Naive thymus-derived CD8-positive, alpha-beta T cell (primary cell): ENCODE results near the gene ARAP2. TPM values are rescaled to one million over a fixed set of nuclear protein-coding genes. Genes with fewer than 3 reads are reported as not detected.

Experiments used
- ATAC-seq, 2 donors: fragments of 150-1000 bp; cut with Tn5 transposase in 1 of 2; sonication (Bioruptor Pico), chemical (Tn5 transposase) in 1 of 2; 1 replicate in 1 of 2; 2 replicates in 1 of 2; pipeline ENCODE4 v1.10.0; 2021; ENCODE audit warnings: mild to moderate bottlenecking in 2 of 2, moderate library complexity in 2 of 2
- POLR2A ChIA-PET: fragments of 350-600 bp; sonication (Branson Sonifier 250); formaldehyde crosslinking; loops from one replicate; lab custom pipeline; 2021; ENCODE audit warnings: antibody characterized with exemption; lab: Charles Lee
- DNase-seq, 10 donors: peaks; one replicate each; pipeline versions ENCODE4 v3.0.0 to v3.0.0-alpha.2; 2020 to 2022
- H3K27ac Mint-ChIP-seq, 10 donors: one replicate each; pipeline ENCODE4 v1.8.0; 2020 to 2022; ENCODE audit warnings: mild to moderate bottlenecking in 10 of 10, mixed read lengths in 10 of 10, moderate library complexity in 4 of 10, inconsistent platforms in 1 of 10
- H3K27me3 Mint-ChIP-seq, 5 donors: one replicate each; pipeline ENCODE4 v1.8.0; 2021 to 2022; ENCODE audit warnings: mixed read lengths in 5 of 5
- H3K36me3 Mint-ChIP-seq, 3 donors: one replicate each; pipeline ENCODE4 v1.8.0; 2020 to 2022; ENCODE audit warnings: mixed read lengths in 3 of 3, mild to moderate bottlenecking in 2 of 3, inconsistent platforms in 1 of 3
- H3K4me1 Mint-ChIP-seq, 4 donors: one replicate each; pipeline ENCODE4 v1.8.0; 2021 to 2022; ENCODE audit warnings: mixed read lengths in 4 of 4
- H3K4me3 Mint-ChIP-seq, 10 donors: one replicate each; pipeline ENCODE4 v1.8.0; 2020 to 2022; ENCODE audit warnings: mild to moderate bottlenecking in 10 of 10, mixed read lengths in 10 of 10, moderate library complexity in 6 of 10, inconsistent platforms in 1 of 10
- H3K9me3 Mint-ChIP-seq, 9 donors: one replicate each; pipeline ENCODE4 v1.8.0; 2020 to 2022; ENCODE audit warnings: mixed read lengths in 9 of 9, mild to moderate bottlenecking in 3 of 9, inconsistent platforms in 1 of 9, moderate library complexity in 1 of 9
- polyA plus RNA-seq, 3 donors: library from polyadenylated mRNA; unstranded; fragments of 300-500 nt; fragmentation: Illumina TruSeq; gene quantifications; one replicate each; pipeline ENCODE4 v1.2.3, GENCODE V29; 2021
- total RNA-seq, 8 experiments: library from RNA in 2 of 8; stranded (reverse) in 2 of 8; gene quantifications; one replicate each; pipeline ENCODE4 v1.2.3 and lab custom pipeline; 2021 to 2026

The ARAP2 gene
- total and polyA plus RNA-seq, 5 experiments from 2014 or later: 11.2 to 46.3 (median 19.0) TPM

DNA sequence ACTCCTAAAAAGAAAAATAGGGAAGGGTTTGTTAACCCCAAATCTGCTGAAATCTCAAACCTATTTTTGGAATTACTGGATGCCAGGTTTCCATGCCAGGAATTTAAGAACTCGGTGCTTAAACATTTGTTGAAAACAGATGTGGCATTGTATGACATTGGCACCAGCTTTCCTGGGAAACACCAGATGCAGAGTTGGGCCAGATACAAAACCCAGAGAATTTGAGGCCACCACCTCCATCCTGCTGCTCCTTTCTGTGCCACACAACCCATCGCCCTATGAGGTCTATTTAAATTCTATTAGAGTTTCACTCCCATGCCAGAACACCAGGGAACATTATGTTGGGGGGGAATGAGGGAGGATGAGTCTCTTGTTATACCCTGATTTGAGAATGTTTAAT, 71.7 kb downstream of the ARAP2 start:
- ATAC-seq (no peak), DNase-seq (no peak)
- Mint-ChIP-seq H3K9me3 (no peaks in the 10 kb centered on the region), H3K27ac (no peak overlapping the region), H3K36me3 (peaks cover 0 to 33% (median 21%) of the 10 kb centered on the region in 3 donors), H3K4me1 (peaks cover 0 to 11% (median under 1%) of the 10 kb centered on the region in 4 donors), H3K27me3 (no peaks in the 10 kb centered on the region), H3K4me3 (no peak overlapping the region)
- POLR2A ChIA-PET: no interaction called here

DNA sequence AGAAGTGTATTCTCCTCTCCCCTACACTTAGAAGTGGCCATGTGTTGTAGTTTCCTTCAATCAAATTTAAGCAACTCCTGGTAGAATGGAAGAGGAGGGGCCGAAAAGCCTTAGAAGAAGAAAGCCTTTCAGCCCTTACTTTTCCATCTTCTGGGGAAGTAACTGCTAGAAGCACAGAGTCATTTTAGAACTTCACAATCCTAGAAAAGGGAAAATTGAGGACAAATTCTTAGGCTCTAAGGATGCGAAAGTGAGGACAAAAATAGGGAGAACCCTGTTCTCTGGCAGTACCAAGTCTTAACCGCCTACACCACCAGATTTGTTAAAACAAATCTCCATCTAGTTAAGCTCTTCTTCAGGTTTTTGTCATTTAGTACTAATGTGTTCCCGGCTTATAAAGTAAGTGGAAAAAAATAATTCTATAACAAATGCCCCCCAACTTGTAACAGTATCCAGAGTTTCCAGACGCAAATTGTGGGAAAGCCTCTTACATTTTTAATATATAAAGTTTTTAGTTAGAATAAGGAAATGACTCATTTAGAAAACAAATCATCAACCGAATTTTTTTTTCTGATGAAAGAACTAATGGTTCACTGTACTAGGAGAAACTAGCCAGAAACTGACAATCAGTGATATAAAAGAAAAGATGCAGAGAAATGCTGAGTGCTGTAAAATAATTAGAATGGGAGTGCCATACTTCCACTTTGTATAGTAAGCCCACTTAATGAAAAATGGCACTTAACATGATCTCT, 76.0 kb downstream of the ARAP2 start:
- POLR2A ChIA-PET: no interaction called here
- H3K4me1 Mint-ChIP-seq: peaks cover 0 to 5% (median 0%) of the 10 kb centered on the region in 4 donors
- no peak overlapping the region for H3K4me3 Mint-ChIP-seq
- ATAC-seq (no peak), DNase-seq (no peak)
- H3K9me3 Mint-ChIP-seq: no peaks in the 10 kb centered on the region
- H3K36me3 Mint-ChIP-seq: peaks cover 10 to 34% (median 22%) of the 10 kb centered on the region in 3 donors
- no peaks in the 10 kb centered on the region for H3K27me3 Mint-ChIP-seq
- peak overlapping the region in 1 of 10 donors; percentile 58 for H3K27ac Mint-ChIP-seq

DNA sequence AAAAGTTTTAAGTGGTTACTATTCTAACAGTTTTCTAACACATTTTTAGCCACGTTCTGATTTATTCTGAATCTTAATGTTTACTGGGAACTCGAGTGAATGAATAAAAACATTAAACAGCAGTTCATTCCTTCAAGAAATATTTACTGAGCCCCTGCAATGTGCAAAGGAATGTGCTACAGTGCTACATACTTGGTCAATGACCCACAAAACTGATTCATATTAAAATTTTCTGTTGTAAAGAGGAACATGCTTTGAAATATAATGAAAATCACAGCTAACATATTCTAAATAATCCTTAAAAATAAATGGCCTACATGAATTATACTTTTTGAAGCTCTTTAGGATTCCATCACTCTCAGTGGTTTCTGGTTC, 78.7 kb downstream of the ARAP2 start:
- ATAC-seq (no peak), DNase-seq (no peak)
- Mint-ChIP-seq H3K36me3 (peaks cover 18 to 55% (median 36%) of the 10 kb centered on the region in 3 donors), H3K27me3 (no peaks in the 10 kb centered on the region), H3K9me3 (no peaks in the 10 kb centered on the region), H3K4me1 (peaks cover 0 to 5% (median 0%) of the 10 kb centered on the region in 4 donors), H3K4me3 (no peak overlapping the region), H3K27ac (no peak overlapping the region)
- POLR2A ChIA-PET: no interaction called here

DNA sequence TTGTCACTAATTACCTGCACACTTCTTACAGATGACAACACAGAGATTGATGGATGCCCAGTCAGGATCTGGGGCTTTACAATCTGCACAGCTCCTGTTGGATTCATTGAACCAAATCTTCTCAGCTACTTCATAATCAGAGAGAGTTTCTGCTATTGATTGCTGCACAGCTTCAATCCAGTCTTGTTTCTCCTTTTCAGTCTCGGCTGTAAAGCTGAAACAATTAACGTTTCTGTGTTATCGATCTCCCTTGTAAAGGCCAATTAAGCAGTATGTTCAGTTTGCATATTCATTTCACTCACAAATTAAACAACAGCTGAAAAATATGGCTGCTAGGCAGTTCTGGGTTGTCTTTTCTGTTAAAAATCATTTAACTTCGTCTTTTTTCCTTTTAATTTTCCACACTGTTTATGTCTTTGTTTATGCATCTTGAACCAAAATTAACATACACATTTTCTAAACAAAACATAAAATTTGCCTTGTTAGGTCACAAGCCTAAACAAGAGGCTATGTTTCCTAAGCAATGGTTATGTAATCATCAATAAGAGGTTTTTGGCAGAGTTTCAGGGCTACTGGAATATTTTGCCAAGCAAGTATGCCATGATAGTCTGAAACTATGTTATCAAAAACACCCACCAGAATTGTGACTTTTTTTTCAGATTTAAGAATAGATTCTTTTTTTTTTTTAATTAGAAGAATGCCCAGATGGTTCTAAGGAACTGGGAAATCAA, 79.2 kb downstream of the ARAP2 start:
- H3K27ac Mint-ChIP-seq: no peak overlapping the region
- no peak for DNase-seq
- no peaks in the 10 kb centered on the region for H3K27me3 Mint-ChIP-seq
- POLR2A ChIA-PET: no interaction called here
- H3K9me3 Mint-ChIP-seq: no peaks in the 10 kb centered on the region
- ATAC-seq: no peak
- H3K4me1 Mint-ChIP-seq: peaks cover 0 to 5% (median 0%) of the 10 kb centered on the region in 4 donors
- no peak overlapping the region for H3K4me3 Mint-ChIP-seq
- H3K36me3 Mint-ChIP-seq: peaks cover 18 to 60% (median 36%) of the 10 kb centered on the region in 3 donors

DNA sequence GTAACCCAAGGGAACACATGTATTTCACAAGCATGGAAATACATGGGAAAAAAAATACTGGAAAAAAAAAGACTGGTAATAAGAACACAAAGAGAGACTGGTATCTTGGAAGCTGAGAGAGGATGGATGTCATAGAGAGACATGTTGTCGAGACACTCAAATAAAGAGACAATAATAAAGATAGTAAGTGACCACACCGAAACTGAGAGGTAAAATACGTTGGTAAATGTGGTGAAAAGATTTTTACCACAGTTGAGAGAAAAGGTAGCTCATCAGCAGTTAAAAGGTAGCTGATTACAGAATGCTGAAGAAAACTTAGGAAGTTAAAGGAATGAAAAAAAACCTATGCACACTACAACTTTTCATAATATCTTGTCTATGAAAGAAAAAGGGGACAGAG, 81.1 kb downstream of the ARAP2 start:
- H3K4me1 Mint-ChIP-seq: no peaks in the 10 kb centered on the region
- H3K27ac Mint-ChIP-seq: peak overlapping the region in 3 of 10 donors; percentile 25 to 45 (median 26)
- ATAC-seq: no peak

DNA sequence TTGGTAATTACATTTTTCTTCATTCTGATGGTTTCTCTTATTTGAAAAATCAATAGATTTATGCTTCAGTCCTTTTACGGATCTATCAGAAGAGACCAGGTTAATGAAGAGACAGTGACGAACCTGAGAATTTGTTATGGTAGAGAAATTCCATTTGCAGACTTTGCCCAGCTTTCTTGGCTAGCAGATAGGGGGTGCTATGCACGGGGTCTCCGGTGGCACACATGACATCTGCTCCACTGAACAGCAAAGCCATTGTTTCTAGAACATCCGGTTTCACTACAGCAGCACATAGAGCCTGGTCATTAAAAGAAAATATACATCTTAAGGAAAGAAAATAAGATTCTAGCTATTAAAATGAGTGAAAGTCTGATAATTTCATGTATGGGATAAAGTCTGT, 85.1 kb downstream of the ARAP2 start:
- ATAC-seq: no peak
- Mint-ChIP-seq H3K4me3 (no peak overlapping the region), H3K9me3 (no peaks in the 10 kb centered on the region), H3K4me1 (peaks cover 0 to 11% (median 6%) of the 10 kb centered on the region in 4 donors), H3K27ac (no peak overlapping the region), H3K36me3 (peaks cover 15 to 87% (median 51%) of the 10 kb centered on the region in 3 donors), H3K27me3 (no peaks in the 10 kb centered on the region)
- POLR2A ChIA-PET: interaction anchor here (0.7 kb wide), 1 partner anchor 39 kb away, joined by 3 read pairs; no protein-coding TSS in a partner anchor
- DNase-seq: no peak

More for the DNA sequence above, 81.1 kb downstream of the ARAP2 start:
- H3K27me3 Mint-ChIP-seq: no peaks in the 10 kb centered on the region
- no peaks in the 10 kb centered on the region for H3K9me3 Mint-ChIP-seq
- H3K4me3 Mint-ChIP-seq: no peak overlapping the region
- DNase-seq: no peak
- peaks cover 18 to 73% (median 40%) of the 10 kb centered on the region in 3 donors for H3K36me3 Mint-ChIP-seq
- POLR2A ChIA-PET: no interaction called here

DNA sequence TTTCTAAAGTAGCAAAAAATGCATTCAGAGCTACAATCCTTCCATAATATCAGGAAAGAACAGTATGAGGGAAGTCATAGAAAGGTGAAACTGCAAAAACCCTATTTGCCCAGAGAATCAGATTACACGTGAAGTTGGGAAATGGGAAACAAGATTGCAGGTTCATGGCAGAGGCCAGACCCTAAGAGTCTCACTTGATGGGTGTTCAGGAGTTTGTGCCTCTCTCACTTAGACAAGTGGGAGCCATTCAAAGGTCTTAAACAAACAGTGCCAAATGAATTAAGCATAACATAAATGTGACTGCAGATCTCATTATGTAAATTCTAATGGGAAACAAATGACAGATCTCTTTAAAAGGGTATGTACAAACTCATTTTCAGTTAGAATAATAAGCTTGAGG, 91.6 kb downstream of the ARAP2 start:
- H3K4me3 Mint-ChIP-seq: no peak overlapping the region
- peaks cover 12 to 69% (median 40%) of the 10 kb centered on the region in 3 donors for H3K36me3 Mint-ChIP-seq

DNA sequence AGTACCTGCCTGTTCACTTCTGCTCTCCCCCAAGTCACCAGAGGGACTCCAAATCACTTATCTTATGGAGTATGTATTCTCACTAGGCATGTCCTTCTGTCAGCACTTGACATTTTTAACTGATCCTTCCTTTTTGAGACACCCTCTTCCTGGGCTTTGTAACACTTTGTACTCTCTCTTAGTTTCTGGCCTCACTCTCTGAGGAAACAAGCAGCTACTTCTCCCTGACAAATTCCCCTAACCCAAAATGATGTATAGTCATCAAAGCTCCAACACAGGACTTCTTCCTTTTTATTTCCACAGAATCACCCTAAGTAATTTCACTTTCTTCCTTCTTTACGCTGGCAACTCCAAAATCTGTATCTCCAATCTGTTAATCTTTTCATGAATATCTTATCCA, 101.8 kb downstream of the ARAP2 start:
- POLR2A ChIA-PET: no interaction called here
- peak overlapping the region in 3 of 10 donors; percentile 2 to 6 (median 3) for H3K27ac Mint-ChIP-seq
- ATAC-seq (no peak), DNase-seq (no peak)
- peaks cover 12 to 58% (median 37%) of the 10 kb centered on the region in 3 donors for H3K36me3 Mint-ChIP-seq
- peaks cover 5 to 11% (median 10%) of the 10 kb centered on the region in 4 donors for H3K4me1 Mint-ChIP-seq
- no peaks in the 10 kb centered on the region for H3K27me3 Mint-ChIP-seq
- no peak overlapping the region for H3K4me3 Mint-ChIP-seq
- H3K9me3 Mint-ChIP-seq: no peaks in the 10 kb centered on the region

More for the DNA sequence above, 91.6 kb downstream of the ARAP2 start:
- no peak for DNase-seq
- Mint-ChIP-seq H3K27me3 (no peaks in the 10 kb centered on the region), H3K4me1 (peaks cover 3 to 15% (median 8%) of the 10 kb centered on the region in 4 donors), H3K9me3 (no peaks in the 10 kb centered on the region), H3K27ac (no peak overlapping the region)
- ATAC-seq: no peak
- POLR2A ChIA-PET: no interaction called here

DNA sequence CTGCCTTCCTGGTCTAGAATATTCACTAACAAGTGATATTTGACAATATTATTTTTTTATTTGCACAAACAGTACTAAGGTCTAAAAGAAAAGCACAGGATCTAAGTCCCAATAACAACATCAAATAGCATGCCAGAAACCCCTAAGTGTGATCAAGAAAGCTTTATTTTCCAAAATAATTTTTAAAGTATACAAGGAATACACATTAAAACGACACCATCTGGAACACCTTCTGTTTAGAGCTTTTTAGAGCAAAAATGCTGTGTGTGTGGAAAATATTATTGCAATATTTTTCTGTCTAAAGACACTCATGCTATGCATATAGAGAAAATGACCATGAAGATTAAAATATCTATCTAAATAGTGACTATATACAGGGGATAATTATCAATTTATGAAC, 103.1 kb downstream of the ARAP2 start:
- Mint-ChIP-seq H3K36me3 (peaks cover 7 to 47% (median 32%) of the 10 kb centered on the region in 3 donors), H3K9me3 (no peaks in the 10 kb centered on the region), H3K27ac (no peak overlapping the region), H3K4me3 (no peak overlapping the region), H3K27me3 (no peaks in the 10 kb centered on the region), H3K4me1 (peaks cover 5 to 11% (median 10%) of the 10 kb centered on the region in 4 donors)
- DNase-seq (no peak), ATAC-seq (no peak)
- POLR2A ChIA-PET: no interaction called here

DNA sequence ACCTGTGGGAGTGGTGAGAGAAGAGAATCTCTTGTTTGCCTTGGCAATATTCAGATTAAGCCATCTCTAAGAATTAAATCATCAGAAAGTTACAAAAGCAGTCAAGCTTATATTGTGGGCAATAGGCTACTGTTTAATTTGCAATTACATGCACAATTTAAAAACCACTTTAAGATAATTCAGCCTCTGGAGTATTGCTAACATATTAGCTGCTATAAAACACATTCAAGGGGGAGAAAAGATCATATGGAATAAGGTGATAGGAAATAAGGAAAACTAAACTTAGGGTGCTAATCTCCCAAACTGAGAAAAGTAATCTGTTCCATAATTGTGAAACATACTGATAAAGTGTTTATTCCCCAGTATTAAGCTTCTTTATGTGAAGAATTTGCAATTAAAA, 103.9 kb downstream of the ARAP2 start:
- peaks cover 4 to 11% (median 8%) of the 10 kb centered on the region in 4 donors for H3K4me1 Mint-ChIP-seq
- no peak overlapping the region for H3K4me3 Mint-ChIP-seq
- H3K27me3 Mint-ChIP-seq: no peaks in the 10 kb centered on the region
- peaks cover 0 to 39% (median 25%) of the 10 kb centered on the region in 3 donors for H3K36me3 Mint-ChIP-seq
- ATAC-seq (no peak), DNase-seq (no peak)
- no peaks in the 10 kb centered on the region for H3K9me3 Mint-ChIP-seq
- no peak overlapping the region for H3K27ac Mint-ChIP-seq
- POLR2A ChIA-PET: no interaction called here

DNA sequence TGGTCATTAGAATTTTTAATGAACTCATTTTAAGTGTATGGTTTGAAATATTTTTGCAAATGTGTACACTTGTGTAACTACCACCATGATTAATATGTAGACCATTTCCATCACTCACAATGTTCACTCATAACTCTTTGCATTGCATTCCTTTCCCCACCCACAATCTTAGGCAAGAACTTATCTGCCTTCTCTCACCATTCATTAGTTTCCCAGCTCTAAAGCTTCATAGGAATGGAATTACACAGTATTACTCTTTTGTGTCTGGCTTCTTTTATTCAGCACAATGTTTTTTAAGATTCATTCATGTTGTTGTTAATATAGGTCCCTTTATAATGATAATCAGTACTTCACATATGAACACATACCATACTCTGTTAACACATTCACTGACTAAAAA, 106.1 kb downstream of the ARAP2 start:
- Mint-ChIP-seq H3K27me3 (no peaks in the 10 kb centered on the region), H3K9me3 (no peaks in the 10 kb centered on the region), H3K27ac (no peak overlapping the region), H3K4me3 (no peak overlapping the region), H3K36me3 (peaks cover 0 to 24% (median 13%) of the 10 kb centered on the region in 3 donors), H3K4me1 (peaks cover 4 to 11% (median 7%) of the 10 kb centered on the region in 4 donors)
- no peak for DNase-seq
- no peak for ATAC-seq
- POLR2A ChIA-PET: no interaction called here

DNA sequence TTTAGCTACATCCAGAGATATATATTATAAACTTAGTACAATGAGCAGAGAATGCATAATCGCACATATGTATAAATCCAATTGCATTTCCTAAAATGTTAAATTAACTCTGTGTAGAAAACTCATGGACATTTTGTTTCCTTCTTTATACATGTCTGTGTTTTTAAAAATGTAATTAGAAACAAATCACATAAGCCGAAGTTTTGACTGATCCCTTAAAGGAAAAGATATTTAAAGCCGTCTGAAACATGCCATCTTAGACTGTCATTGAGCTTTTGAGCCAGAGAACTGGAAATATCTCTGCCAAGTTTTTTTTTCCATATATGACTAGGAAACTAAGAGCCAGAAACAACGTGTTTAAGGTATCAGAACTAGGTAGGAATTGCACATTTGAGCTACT, 107.0 kb downstream of the ARAP2 start:
- H3K4me1 Mint-ChIP-seq: peaks cover 1 to 5% (median 3%) of the 10 kb centered on the region in 4 donors
- POLR2A ChIA-PET: no interaction called here
- no peak overlapping the region for H3K4me3 Mint-ChIP-seq
- no peak for DNase-seq
- H3K27me3 Mint-ChIP-seq: no peaks in the 10 kb centered on the region
- peaks cover 0 to 20% (median 14%) of the 10 kb centered on the region in 3 donors for H3K36me3 Mint-ChIP-seq
- H3K9me3 Mint-ChIP-seq: no peaks in the 10 kb centered on the region
- ATAC-seq: no peak
- H3K27ac Mint-ChIP-seq: no peak overlapping the region

DNA sequence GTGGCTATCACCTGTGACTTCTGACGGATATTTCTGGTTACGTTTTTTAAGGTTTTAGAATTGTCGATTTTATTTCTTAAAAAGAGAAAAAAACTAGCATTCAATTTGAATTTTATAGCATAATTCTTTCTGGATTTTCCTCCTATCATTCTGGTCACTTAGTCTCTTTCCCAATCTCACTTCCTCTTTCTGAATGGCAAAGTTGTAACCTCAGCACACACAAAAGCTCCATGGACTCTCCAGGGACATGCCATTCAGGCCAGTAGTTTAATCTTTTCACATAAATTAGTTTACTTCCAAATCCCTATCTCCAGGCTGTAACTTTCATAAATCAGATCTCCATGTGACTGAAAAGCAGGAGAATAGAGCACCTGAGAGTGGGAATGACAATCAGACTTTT, 110.7 kb downstream of the ARAP2 start:
- POLR2A ChIA-PET: no interaction called here
- peaks cover 10 to 28% (median 28%) of the 10 kb centered on the region in 3 donors for H3K36me3 Mint-ChIP-seq
- no peak overlapping the region for H3K27ac Mint-ChIP-seq
- peaks cover 0 to 4% (median 2%) of the 10 kb centered on the region in 4 donors for H3K4me1 Mint-ChIP-seq
- H3K27me3 Mint-ChIP-seq: no peaks in the 10 kb centered on the region
- DNase-seq: no peak
- H3K9me3 Mint-ChIP-seq: no peaks in the 10 kb centered on the region
- H3K4me3 Mint-ChIP-seq: no peak overlapping the region
- ATAC-seq: no peak
